ENCODE measurements around the gene PIGW. TPM values are rescaled to one million over a fixed set of nuclear protein-coding genes. Genes with fewer than 3 reads are reported as not detected.
A peak's percentile ranks its signal among the peaks of the same experiment; 100 is the strongest.

Gene PIGW
- total and polyA plus RNA-seq, 9 of the 15 experiments (the other 6 are each of a cell fraction or from before 2014, with no cell fraction given) = 9.5 to 33.9 (median 21.2) TPM

- TF ChIP-seq PRDM10 (IDR thresholded peaks at IDR 0.05; ENCODE audit: partially characterized antibody) (peak; percentile 20), GTF2F1 (IDR thresholded peaks at IDR 0.05; ENCODE audit: low read depth, low read length) (0 out of 2 replicates have a peak, but pooled peaks have one; percentile 15), RB1 (IDR thresholded peaks at IDR 0.05; ENCODE audit: low read depth) (0 out of 2 replicates have a peak, but pooled peaks have one; percentile 6), NFIC (IDR thresholded peaks at IDR 0.05) (peak; percentile 72), POLR2A (conservative IDR thresholded peaks at IDR 0.05) (peak; percentile 89), CHD2 (IDR thresholded peaks at IDR 0.05; ENCODE audit: low read depth, low read length) (peak; percentile 95), SETDB1 (IDR thresholded peaks at IDR 0.05; ENCODE audit: low read length) (no peak), ZNF511 (CRISPR knock-in tag; IDR thresholded peaks at IDR 0.05) (peak; percentile 45; the same call in 1 of the 2 replicates), SMAD2 (IDR thresholded peaks at IDR 0.05; ENCODE audit: low read depth, low read length) (no peak)
- TF ChIP-seq, protein P1, sequence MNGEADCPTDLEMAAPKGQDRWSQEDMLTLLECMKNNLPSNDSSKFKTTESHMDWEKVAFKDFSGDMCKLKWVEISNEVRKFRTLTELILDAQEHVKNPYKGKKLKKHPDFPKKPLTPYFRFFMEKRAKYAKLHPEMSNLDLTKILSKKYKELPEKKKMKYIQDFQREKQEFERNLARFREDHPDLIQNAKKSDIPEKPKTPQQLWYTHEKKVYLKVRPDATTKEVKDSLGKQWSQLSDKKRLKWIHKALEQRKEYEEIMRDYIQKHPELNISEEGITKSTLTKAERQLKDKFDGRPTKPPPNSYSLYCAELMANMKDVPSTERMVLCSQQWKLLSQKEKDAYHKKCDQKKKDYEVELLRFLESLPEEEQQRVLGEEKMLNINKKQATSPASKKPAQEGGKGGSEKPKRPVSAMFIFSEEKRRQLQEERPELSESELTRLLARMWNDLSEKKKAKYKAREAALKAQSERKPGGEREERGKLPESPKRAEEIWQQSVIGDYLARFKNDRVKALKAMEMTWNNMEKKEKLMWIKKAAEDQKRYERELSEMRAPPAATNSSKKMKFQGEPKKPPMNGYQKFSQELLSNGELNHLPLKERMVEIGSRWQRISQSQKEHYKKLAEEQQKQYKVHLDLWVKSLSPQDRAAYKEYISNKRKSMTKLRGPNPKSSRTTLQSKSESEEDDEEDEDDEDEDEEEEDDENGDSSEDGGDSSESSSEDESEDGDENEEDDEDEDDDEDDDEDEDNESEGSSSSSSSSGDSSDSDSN (IDR thresholded peaks at IDR 0.05; ENCODE audit: borderline replicate concordance in 1 of 2, low read depth in 2 of 2, low read length in 2 of 2) = peak in 1 of 2 experiments; percentile 71; a peak in 1 of 4 replicates
Observed at GRCh38 chr17:36544307-36545076, 9.7 kb downstream of the PIGW start, which contains the start of gene GGNBP2 (continued).
